D721Med (cell line): ENCODE results near the gene SFXN5.

Source experiments
- DNase-seq: peaks from one replicate; pipeline ENCODE4 v3.0.0; 2011; ENCODE audit warnings: low spot score; ENCODE audit not compliant: insufficient read length
- FAIRE-seq: peaks from 2 replicates; lab custom pipeline; 2011; peaks lifted over from hg19 to GRCh38; lab: Jason Lieb, UNC
- CTCF ChIP-seq: IDR thresholded peaks from 2 replicates; pipeline ENCODE4 v1.5.1; 2012; ENCODE audit warnings: mild to moderate bottlenecking, control low read depth; ENCODE audit not compliant: insufficient read depth; ENCODE audit errors: missing control alignments

SFXN5 gene

DNA sequence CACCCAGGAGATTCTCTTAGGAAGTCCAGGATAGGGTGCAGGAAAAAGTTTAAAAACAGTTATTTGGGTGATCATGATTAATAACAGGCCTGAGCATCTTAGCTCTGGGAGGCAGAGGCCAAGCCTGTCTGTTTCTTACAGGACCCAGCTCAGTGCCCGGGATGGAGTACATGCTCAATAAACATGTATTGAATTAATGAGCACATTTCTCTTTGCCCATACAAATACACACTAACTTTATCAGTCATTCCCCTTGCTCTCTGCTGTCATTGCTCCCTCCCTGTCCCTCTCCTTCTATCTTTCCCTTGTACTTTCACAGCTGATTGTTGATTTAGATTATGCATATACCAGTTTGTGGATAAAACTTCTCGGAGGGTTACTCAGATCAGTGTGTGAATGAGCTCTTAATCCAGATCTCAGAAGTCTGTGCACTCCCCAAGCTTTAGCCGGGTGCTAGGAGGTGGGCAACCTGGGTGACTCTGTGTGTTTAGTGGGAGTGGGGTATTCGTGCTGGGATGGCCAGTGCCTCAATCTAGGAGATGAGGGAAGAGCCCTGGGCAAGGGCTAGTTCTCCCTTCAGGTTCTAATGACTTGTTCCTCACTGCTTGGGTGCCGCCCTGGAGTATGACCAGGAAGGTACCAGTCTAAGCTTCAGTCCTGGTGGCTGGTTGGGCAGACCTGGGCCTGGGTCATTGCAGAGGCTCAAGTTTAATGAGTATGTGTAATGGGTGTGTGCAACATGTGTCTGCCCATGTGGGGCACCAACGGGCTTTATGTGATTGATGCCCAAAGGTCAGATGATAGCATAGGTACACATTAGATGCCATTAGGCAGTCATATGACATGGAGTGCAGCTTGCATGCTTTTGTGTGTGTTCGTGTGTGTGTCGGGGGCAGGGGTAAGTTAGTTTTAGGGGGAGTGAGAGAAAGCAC, 143.6 kb downstream of the SFXN5 start:
- FAIRE-seq (no peak), DNase-seq (peak; percentile 3)
- no peak for TF ChIP-seq CTCF

- FAIRE-seq (no peak), DNase-seq (peak; percentile 7)
- TF ChIP-seq CTCF = no peak
Observed at GRCh38 chr2:72926811-72927465, 144.6 kb downstream of the SFXN5 start.

DNA sequence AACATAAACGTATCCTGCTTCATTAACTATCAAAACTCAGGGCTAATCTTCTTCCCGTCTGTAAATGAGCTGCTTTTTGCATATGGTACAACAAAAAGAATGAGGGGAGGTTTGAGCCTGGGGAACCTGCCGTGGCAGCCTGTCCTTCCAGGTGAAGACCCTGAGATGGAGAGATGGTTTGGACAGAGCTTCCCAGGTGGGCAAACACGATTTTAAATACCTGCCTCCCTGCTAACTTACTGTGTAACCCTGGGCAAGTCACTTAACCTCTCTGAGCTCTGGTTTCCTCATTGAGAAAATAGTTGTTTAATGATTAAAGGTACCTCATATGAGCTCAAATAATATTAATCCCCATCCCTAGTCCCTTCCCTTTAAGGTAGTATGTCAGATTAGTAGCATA, 145.1 kb downstream of the SFXN5 start:
- TF ChIP-seq CTCF = no peak
- FAIRE-seq (no peak), DNase-seq (no peak)

DNA sequence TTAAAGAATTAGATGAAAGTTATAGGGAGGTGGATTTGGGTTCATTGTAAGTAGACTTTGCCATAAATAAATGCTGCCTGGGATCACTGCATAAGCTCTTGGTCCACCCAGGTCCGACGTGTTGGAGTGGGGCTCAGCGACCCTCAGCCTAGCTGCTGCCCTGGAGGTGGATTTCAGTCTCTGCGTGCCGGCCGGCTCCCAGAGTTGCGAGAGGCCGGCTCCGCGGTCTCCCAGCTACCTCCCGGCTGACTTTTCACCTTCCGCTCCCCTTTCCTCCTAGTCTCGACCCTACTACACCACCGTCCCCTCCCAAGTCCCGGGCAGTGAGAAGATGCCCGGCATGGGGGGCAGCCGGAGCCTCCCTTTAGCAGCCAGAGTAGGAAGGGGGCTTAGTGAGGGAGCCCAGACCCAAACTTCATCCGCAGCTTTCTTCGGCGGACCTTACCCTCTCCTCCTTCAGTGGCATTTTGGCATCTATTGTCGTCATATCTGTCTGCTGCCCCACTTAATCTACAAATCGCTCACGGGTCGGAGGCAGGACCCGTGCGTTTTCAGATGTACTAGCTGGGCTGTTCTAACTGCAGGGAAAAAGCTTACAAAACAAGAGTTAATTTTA, 146.1 kb downstream of the SFXN5 start:
- no peak for FAIRE-seq
- TF ChIP-seq CTCF = no peak
- peak; percentile 20 for DNase-seq

DNA sequence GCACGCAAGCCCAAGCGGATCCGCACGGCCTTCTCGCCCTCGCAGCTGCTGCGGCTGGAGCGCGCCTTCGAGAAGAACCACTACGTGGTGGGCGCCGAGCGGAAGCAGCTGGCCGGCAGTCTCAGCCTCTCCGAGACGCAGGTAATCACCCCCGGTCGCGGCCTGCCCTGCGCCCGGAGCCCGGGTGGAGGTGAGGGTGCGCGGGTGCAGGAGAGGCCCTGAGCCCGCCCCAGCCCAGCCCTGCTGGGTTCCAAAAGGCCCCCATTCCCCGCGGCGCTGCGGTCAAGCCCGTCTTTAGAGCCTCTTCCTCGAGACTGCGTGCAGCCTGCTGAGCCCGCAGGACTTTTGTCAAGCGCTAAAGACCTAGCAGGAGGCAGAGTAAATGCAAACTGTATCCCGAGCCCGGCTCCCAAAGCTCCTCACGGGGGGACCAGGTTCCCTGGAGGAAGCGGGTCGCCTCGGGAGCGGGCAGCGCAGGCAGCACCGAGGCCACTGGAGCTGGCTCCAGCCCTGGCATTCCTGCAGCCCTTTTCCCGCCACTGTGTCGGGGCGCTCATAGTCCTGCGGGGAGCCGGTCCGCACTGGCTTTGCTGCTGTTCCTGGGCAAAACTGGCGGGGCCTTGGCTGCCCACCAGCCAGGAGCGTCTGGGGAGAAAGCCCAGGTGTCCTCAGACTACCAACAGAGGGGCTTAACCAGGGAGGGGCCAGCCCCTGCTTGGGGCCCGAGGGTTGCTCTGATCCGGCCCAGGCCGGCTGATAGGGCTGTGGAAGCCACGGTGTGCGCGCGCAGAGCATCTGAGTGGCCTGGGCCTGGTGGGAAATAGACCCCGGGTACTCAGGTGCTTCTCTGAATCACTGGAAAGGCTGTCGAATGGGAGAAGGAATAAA, 146.9 kb downstream of the SFXN5 start:
- DNase-seq (peak; percentile 30), FAIRE-seq (no peak)
- no peak for TF ChIP-seq CTCF

GRCh38 chr2:72923833-72924352, 147.6 kb downstream of the SFXN5 start:
- FAIRE-seq (no peak), DNase-seq (peak; percentile 16)
- TF ChIP-seq CTCF = no peak
